HepG2 (cell line): ENCODE measurements around the gene KIAA0319L.

Experiments used
- AGO2 ChIP-seq: fragments of 200-400 bp; formaldehyde crosslinking; optimal IDR thresholded peaks from 2 replicates; pipeline ENCODE3; 2017; ENCODE audit warnings: mild to moderate bottlenecking, low read depth, low read length, moderate library complexity
- NFRKB ChIP-seq: fragments of 450-650 bp; IDR thresholded peaks from 2 replicates; pipeline ENCODE4 v1.6.1; 2017
- ZBTB38 ChIP-seq: sonication (generic); formaldehyde crosslinking; IDR thresholded peaks from 2 replicates; pipeline ENCODE4 v1.5.1; 2020; ENCODE audit warnings: mild to moderate bottlenecking, missing genetic modification reagents
- TF ChIP-seq, protein P1 (sequence below): sonication (generic); formaldehyde crosslinking; IDR thresholded peaks from 2 replicates; pipeline ENCODE4 v1.8.1; 2023; ENCODE audit warnings: mild to moderate bottlenecking, missing genetic modification reagents, borderline replicate concordance

DNA sequence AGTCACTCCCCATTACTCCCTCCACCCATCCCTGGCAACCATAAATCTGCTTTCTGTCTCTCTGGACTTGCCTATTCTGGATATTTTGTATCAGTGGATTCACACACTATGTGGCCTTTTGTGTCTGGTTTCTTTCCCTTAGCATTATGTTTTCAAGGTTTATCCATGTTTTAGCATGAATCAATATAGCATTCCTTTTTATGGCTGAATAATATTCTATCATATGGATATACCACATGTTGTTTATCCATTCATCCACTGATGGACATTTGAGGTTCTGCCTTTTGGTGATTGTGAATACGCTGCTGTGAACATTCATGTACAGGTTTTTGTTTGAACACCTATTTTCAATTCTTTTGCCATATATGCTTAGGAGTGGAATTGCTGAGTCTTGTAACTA, 148.3 kb downstream of the KIAA0319L start:
- TF ChIP-seq ZBTB38 (CRISPR knock-in tag) (no peak), NFRKB (no peak), AGO2 (no peak)
- TF ChIP-seq, protein P1, sequence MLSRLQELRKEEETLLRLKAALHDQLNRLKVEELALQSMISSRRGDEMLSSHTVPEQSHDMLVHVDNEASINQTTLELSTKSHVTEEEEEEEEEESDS (CRISPR knock-in tag), result no peak
